Gastrocnemius medialis (tissue), 4 donors: ENCODE results near the gene CDK10. TPM values are rescaled to one million over a fixed set of nuclear protein-coding genes. Genes with fewer than 3 reads are reported as not detected.

Experiments used
- ATAC-seq, 2 donors: fragments of 150-250 bp; one replicate each; pipeline ENCODE4 v1.9.1; 2016
- DNase-seq, 2 donors: peaks; one replicate each; pipeline ENCODE4 v3.0.0-alpha.2; 2019
- H3K27ac ChIP-seq, 4 donors: fragments of 200-600 bp; sonication (generic); 1 replicate in 1 of 4; 2 replicates in 3 of 4; pipeline ENCODE4 v1.5.1; 2016 to 2018; ENCODE audit warnings: mild to moderate bottlenecking in 2 of 4, moderate library complexity in 1 of 4
- H3K27me3 ChIP-seq, 3 donors: fragments of 200-600 bp; sonication (generic) in 2 of 3; 1 replicate in 1 of 3; 2 replicates in 2 of 3; pipeline versions ENCODE4 v1.5.1 to v1.6.0; 2016 to 2019; ENCODE audit warnings: mild to moderate bottlenecking in 1 of 3, moderate library complexity in 1 of 3
- H3K36me3 ChIP-seq, 2 donors: fragments of 200-600 bp; sonication (generic) in 1 of 2; one replicate each; pipeline ENCODE4 v1.5.1; 2017 to 2018
- H3K4me1 ChIP-seq, 2 donors: fragments of 200-600 bp; sonication (generic) in 1 of 2; one replicate each; pipeline ENCODE4 v1.5.1; 2016 to 2017; ENCODE audit warnings: mild to moderate bottlenecking in 2 of 2
- H3K4me3 ChIP-seq, 4 donors: fragments of 200-600 bp; sonication (generic) in 3 of 4; 1 replicate in 1 of 4; 2 replicates in 3 of 4; pipeline ENCODE4 v1.5.1; 2016 to 2019; ENCODE audit warnings: mild to moderate bottlenecking in 2 of 4
- H3K9me3 ChIP-seq, 3 donors: fragments of 200-600 bp; sonication (generic) in 2 of 3; 1 replicate in 1 of 3; 2 replicates in 2 of 3; pipeline ENCODE4 v1.5.1; 2016 to 2019
- POLR2A ChIP-seq, 2 donors: fragments of 450-650 bp; IDR thresholded peaks; one replicate each; pipeline ENCODE4 v1.6.1; 2017; ENCODE audit warnings: antibody characterized with exemption in 2 of 2, mild to moderate bottlenecking in 2 of 2, moderate library complexity in 2 of 2
- in situ Hi-C, 4 donors: fragments of 200-750 bp; cut with MboI; loops; one replicate each; pipeline versions ENCODE4 v1.15.0 to v1.8.0; 2017; ENCODE audit warnings: low sequenced_read_pairs in 4 of 4
- intact Hi-C: fragments of 100-400 bp; cut with DNase I; formaldehyde crosslinking; loops from one replicate; pipeline ENCODE4 v1.15.1; 2023; ENCODE audit warnings: low total_unique reads
- total RNA-seq, 4 donors: library from RNA; depleted of rRNA; stranded (reverse); fragments of >200 nt; gene quantifications; one replicate each; pipeline versions ENCODE4 v1.1.0 to v1.2.3, GENCODE V29; 2016
- TF ChIP-seq, protein P1 (sequence below), 5 experiments: fragments of 450-650 bp in 3 of 5; fragments of 200-600 bp in 2 of 5; sonication (generic) in 2 of 5; IDR thresholded peaks in 4 of 5; conservative IDR thresholded peaks in 1 of 5; 1 replicate in 4 of 5; 2 replicates in 1 of 5; pipeline ENCODE4 v1.5.1; 2016 to 2019; ENCODE audit warnings: antibody characterized with exemption in 5 of 5, mild to moderate bottlenecking in 3 of 5, moderate library complexity in 3 of 5

Gene CDK10
- total RNA-seq, 4 donors from 2014 or later: 16.9 to 26.1 (median 19.7) TPM

GRCh38 chr16:89729863-89730593 lies 43.5 kb downstream of the CDK10 start:
- peaks cover 0 to 84% of the 10 kb centered on the region in 2 donors for H3K36me3 ChIP-seq
- no peaks in the 10 kb centered on the region for H3K4me1 ChIP-seq
- H3K9me3 ChIP-seq: no peaks in the 10 kb centered on the region
- in situ Hi-C loops: no loop called here
- intact Hi-C loops: no loop called here
- DNase-seq: no peak
- no peaks in the 10 kb centered on the region for H3K27me3 ChIP-seq
- no peak overlapping the region for H3K27ac ChIP-seq
- H3K4me3 ChIP-seq: no peak overlapping the region
- TF ChIP-seq, protein P1, sequence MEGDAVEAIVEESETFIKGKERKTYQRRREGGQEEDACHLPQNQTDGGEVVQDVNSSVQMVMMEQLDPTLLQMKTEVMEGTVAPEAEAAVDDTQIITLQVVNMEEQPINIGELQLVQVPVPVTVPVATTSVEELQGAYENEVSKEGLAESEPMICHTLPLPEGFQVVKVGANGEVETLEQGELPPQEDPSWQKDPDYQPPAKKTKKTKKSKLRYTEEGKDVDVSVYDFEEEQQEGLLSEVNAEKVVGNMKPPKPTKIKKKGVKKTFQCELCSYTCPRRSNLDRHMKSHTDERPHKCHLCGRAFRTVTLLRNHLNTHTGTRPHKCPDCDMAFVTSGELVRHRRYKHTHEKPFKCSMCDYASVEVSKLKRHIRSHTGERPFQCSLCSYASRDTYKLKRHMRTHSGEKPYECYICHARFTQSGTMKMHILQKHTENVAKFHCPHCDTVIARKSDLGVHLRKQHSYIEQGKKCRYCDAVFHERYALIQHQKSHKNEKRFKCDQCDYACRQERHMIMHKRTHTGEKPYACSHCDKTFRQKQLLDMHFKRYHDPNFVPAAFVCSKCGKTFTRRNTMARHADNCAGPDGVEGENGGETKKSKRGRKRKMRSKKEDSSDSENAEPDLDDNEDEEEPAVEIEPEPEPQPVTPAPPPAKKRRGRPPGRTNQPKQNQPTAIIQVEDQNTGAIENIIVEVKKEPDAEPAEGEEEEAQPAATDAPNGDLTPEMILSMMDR (IDR thresholded peaks at IDR 0.05 in 4 of 5, conservative IDR thresholded peaks at IDR 0.05 in 1 of 5): no peak
- TF ChIP-seq POLR2A (IDR thresholded peaks at IDR 0.05): no peak
- ATAC-seq: no peak

GRCh38 chr16:89730610-89731234 lies 44.2 kb downstream of the CDK10 start:
- Histone ChIP-seq H3K4me1 (no peaks in the 10 kb centered on the region), H3K4me3 (no peak overlapping the region), H3K27me3 (no peaks in the 10 kb centered on the region), H3K27ac (no peak overlapping the region), H3K9me3 (no peaks in the 10 kb centered on the region), H3K36me3 (peaks cover 0 to 88% of the 10 kb centered on the region in 2 donors)
- intact Hi-C loops (no loop called here), in situ Hi-C loops (no loop called here)
- TF ChIP-seq POLR2A (IDR thresholded peaks at IDR 0.05): no peak
- TF ChIP-seq, protein P1 (IDR thresholded peaks at IDR 0.05 in 4 of 5, conservative IDR thresholded peaks at IDR 0.05 in 1 of 5): no peak
- ATAC-seq (no peak), DNase-seq (no peak)

DNA sequence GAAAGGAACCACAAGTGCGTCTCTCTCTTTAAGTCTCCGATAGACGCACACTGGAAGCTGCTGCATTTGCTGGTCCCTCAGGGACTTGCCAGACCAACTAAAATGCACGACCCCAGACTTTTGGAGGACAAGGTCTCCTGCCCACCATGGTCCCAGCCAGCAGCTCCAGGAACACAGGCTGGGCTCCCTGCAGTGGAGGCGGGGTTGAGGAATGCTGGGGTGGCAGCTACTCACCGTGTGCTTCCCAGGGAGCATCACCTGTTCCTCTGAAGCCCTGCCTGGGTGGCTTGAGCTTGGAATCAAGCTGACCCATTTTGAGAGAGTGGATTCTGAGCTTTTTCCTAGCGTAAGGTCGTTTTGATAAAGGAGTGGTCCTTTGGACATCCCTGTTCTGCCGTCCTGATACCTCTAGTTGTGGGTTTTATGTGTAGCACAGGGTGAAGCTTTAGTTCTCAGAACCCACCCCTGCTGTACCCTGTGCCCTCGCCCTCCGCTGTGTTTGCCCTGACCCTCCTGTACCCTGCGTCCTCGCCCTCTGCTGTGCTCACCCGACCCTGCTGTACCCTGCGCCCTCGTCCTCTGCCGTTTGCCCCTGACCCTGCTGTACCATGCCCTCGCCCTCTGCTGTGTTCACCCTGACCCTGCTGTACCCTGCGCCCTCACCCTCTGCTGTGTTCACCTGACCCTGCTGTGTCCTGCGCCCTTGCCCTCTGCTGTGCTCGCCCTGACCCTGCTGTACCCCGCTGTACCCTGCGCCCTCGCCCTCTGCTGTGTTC lies 45.8 kb downstream of the CDK10 start:
- ATAC-seq: no peak
- no peak overlapping the region for H3K27ac ChIP-seq
- in situ Hi-C loops: no loop called here

GRCh38 chr16:89732918-89733242 lies 46.4 kb downstream of the CDK10 start:
- Histone ChIP-seq H3K4me3 (no peak overlapping the region), H3K27ac (no peak overlapping the region), H3K9me3 (no peaks in the 10 kb centered on the region), H3K36me3 (peaks cover 0 to 92% of the 10 kb centered on the region in 2 donors), H3K27me3 (no peaks in the 10 kb centered on the region), H3K4me1 (no peaks in the 10 kb centered on the region)
- TF ChIP-seq, protein P1 (IDR thresholded peaks at IDR 0.05 in 4 of 5, conservative IDR thresholded peaks at IDR 0.05 in 1 of 5): no peak
- no peak for TF ChIP-seq POLR2A (IDR thresholded peaks at IDR 0.05)
- in situ Hi-C loops (no loop called here), intact Hi-C loops (no loop called here)
- ATAC-seq (no peak), DNase-seq (no peak)

More for the DNA sequence above, 45.8 kb downstream of the CDK10 start:
- no peak overlapping the region for H3K4me3 ChIP-seq
- H3K36me3 ChIP-seq: peaks cover 0 to 92% of the 10 kb centered on the region in 2 donors
- no peaks in the 10 kb centered on the region for H3K4me1 ChIP-seq
- no peaks in the 10 kb centered on the region for H3K9me3 ChIP-seq
- intact Hi-C loops: no loop called here
- DNase-seq: no peak
- no peak for TF ChIP-seq POLR2A (IDR thresholded peaks at IDR 0.05)
- TF ChIP-seq, protein P1 (IDR thresholded peaks at IDR 0.05 in 4 of 5, conservative IDR thresholded peaks at IDR 0.05 in 1 of 5): no peak
- no peaks in the 10 kb centered on the region for H3K27me3 ChIP-seq
